ENCODE data around the gene MRPL4. TPM values are rescaled to one million over a fixed set of nuclear protein-coding genes. Genes with fewer than 3 reads are reported as not detected.

The MRPL4 gene
- total RNA-seq, 4 donors from 2014 or later: 18.2 to 56.9 (median 31.1) TPM

- intact Hi-C loops (cut with DNase I; ENCODE audit: low total_unique reads): no loop called here
- H3K27me3 ChIP-seq: no peaks in the 10 kb centered on the region
- no peaks in the 10 kb centered on the region for H3K36me3 ChIP-seq
- H3K4me1 ChIP-seq: no peaks in the 10 kb centered on the region
- H3K27ac ChIP-seq: no peak overlapping the region
- TF ChIP-seq CTCF (IDR thresholded peaks at IDR 0.05): no peak
- no peak for TF ChIP-seq POLR2A (IDR thresholded peaks at IDR 0.05)
- H3K9me3 ChIP-seq: no peaks in the 10 kb centered on the region
- H3K4me3 ChIP-seq: no peak overlapping the region
- no peak for DNase-seq
These were observed 6.7 kb upstream of the MRPL4 start for GRCh38 chr19:10245189-10245939.

GRCh38 chr19:10246511-10246910 lies 5.5 kb upstream of the MRPL4 start:
- no peak for TF ChIP-seq POLR2A (IDR thresholded peaks at IDR 0.05)
- no peak for TF ChIP-seq CTCF (IDR thresholded peaks at IDR 0.05)
- no peak for DNase-seq
- Histone ChIP-seq H3K9me3 (no peaks in the 10 kb centered on the region), H3K27me3 (no peaks in the 10 kb centered on the region), H3K4me1 (no peaks in the 10 kb centered on the region), H3K36me3 (no peaks in the 10 kb centered on the region), H3K27ac (no peak overlapping the region), H3K4me3 (no peak overlapping the region)
- intact Hi-C loops (cut with DNase I; ENCODE audit: low total_unique reads): no loop called here

GRCh38 chr19:10252707-10253106 lies 693 bp downstream of the MRPL4 start:
- Histone ChIP-seq H3K4me3 (peak overlapping the region; percentile 71 to 79), H3K36me3 (no peaks in the 10 kb centered on the region), H3K9me3 (no peaks in the 10 kb centered on the region), H3K27me3 (no peaks in the 10 kb centered on the region), H3K27ac (peak overlapping the region; percentile 60 to 84), H3K4me1 (peaks cover 0 to 4% of the 10 kb centered on the region in 2 donors)
- TF ChIP-seq CTCF (IDR thresholded peaks at IDR 0.05): no peak
- TF ChIP-seq POLR2A (IDR thresholded peaks at IDR 0.05): no peak
- DNase-seq: no peak
- intact Hi-C loops (cut with DNase I; ENCODE audit: low total_unique reads): no loop called here

- intact Hi-C loops (cut with DNase I; ENCODE audit: low total_unique reads): no loop called here
- H3K9me3 ChIP-seq: no peaks in the 10 kb centered on the region
- DNase-seq: no peak
These were observed 2.2 kb downstream of the MRPL4 start for GRCh38 chr19:10254244-10254643.

More at GRCh38 chr19:10254244-10254643, 2.2 kb downstream of the MRPL4 start:
- Histone ChIP-seq H3K27me3 (no peaks in the 10 kb centered on the region), H3K36me3 (no peaks in the 10 kb centered on the region), H3K4me3 (no peak overlapping the region), H3K4me1 (peaks cover 0 to 4% of the 10 kb centered on the region in 2 donors), H3K27ac (no peak overlapping the region)
- TF ChIP-seq POLR2A (IDR thresholded peaks at IDR 0.05) (no peak), CTCF (IDR thresholded peaks at IDR 0.05) (no peak)

Measured in uterus (tissue), 4 donors.